Keratinocyte (primary cell): ENCODE measurements around the gene ADIG. TPM values are rescaled to one million over a fixed set of nuclear protein-coding genes. Genes with fewer than 3 reads are reported as not detected.

Source experiments
- DNase-seq: peaks from one replicate; pipeline ENCODE4 v3.0.0-alpha.2; 2011; ENCODE audit warnings: low read depth, missing footprints, low spot score
- FAIRE-seq: peaks from 2 replicates; lab custom pipeline; 2011; peaks lifted over from hg19 to GRCh38; lab: Jason Lieb, UNC
- H2AFZ ChIP-seq: 2 replicates; pipeline ENCODE4 v1.6.0; 2012; ENCODE audit warnings: low read length, control low read depth, inconsistent platforms; ENCODE audit not compliant: control insufficient read depth
- H3K27ac ChIP-seq: 2 replicates; pipeline ENCODE4 v1.5.1; 2011; ENCODE audit warnings: low read length; ENCODE audit not compliant: control insufficient read depth, insufficient read depth
- H3K27me3 ChIP-seq: 3 replicates; pipeline ENCODE4 v1.6.0; 2011; ENCODE audit warnings: low read length; ENCODE audit not compliant: control insufficient read depth, insufficient read depth; ENCODE audit errors: extremely low read depth
- H3K36me3 ChIP-seq, 2 experiments: 2 replicates in 1 of 2; 3 replicates in 1 of 2; pipeline ENCODE4 v1.5.1; 2011; ENCODE audit warnings: low read length in 2 of 2, mild to moderate bottlenecking in 1 of 2; ENCODE audit not compliant: control insufficient read depth in 2 of 2, insufficient read depth in 2 of 2; ENCODE audit errors: extremely low read depth in 1 of 2
- H3K4me1 ChIP-seq: 3 replicates; pipeline ENCODE4 v1.5.1; 2011; ENCODE audit warnings: low read length; ENCODE audit not compliant: control insufficient read depth, insufficient read depth; ENCODE audit errors: extremely low read depth
- H3K4me2 ChIP-seq: 3 replicates; pipeline ENCODE4 v1.6.0; 2011; ENCODE audit warnings: low read depth, low read length; ENCODE audit not compliant: control insufficient read depth, insufficient read depth; ENCODE audit errors: extremely low read depth
- H3K4me3 ChIP-seq, 3 experiments: fragments of 200-600 bp in 1 of 3; sonication (generic) in 1 of 3; 2 replicates in 2 of 3; 3 replicates in 1 of 3; pipeline ENCODE4 v1.5.1; 2011 to 2016; ENCODE audit warnings: low read length in 3 of 3, mild to moderate bottlenecking in 3 of 3, control low read depth in 2 of 3, inconsistent platforms in 1 of 3, low read depth in 1 of 3, mixed read lengths in 1 of 3, mixed run types in 1 of 3, moderate library complexity in 1 of 3; ENCODE audit not compliant: control insufficient read depth in 2 of 3, insufficient read depth in 2 of 3; ENCODE audit errors: extremely low read depth in 1 of 3
- H3K79me2 ChIP-seq: 2 replicates; pipeline ENCODE4 v1.6.0; 2012; ENCODE audit warnings: low read length; ENCODE audit not compliant: control insufficient read depth, insufficient read depth
- H3K9ac ChIP-seq: 3 replicates; pipeline ENCODE4 v1.6.0; 2011; ENCODE audit warnings: low read length; ENCODE audit not compliant: control insufficient read depth, insufficient read depth; ENCODE audit errors: extremely low read depth
- H3K9me1 ChIP-seq: 3 replicates; pipeline ENCODE4 v1.6.0; 2011; ENCODE audit warnings: low read length; ENCODE audit not compliant: control insufficient read depth, insufficient read depth; ENCODE audit errors: extremely low read depth
- H3K9me3 ChIP-seq: 2 replicates; pipeline ENCODE4 v1.5.1; 2012; ENCODE audit warnings: low read depth, low read length; ENCODE audit not compliant: control insufficient read depth
- H4K20me1 ChIP-seq: 3 replicates; pipeline ENCODE4 v1.6.0; 2011; ENCODE audit warnings: low read length; ENCODE audit not compliant: control insufficient read depth, insufficient read depth; ENCODE audit errors: extremely low read depth
- EZH2 ChIP-seq: IDR thresholded peaks from one replicate; pipeline ENCODE4 v1.6.1; 2012; ENCODE audit warnings: inconsistent platforms, mild to moderate bottlenecking, low read length, moderate library complexity
- dilution Hi-C: fragments of 300-500 bp; cut with MboI; formaldehyde crosslinking; loops from one replicate; pipeline ENCODE4 v1.7.0; 2020; ENCODE audit warnings: low sequenced_read_pairs; ENCODE audit not compliant: extremely low pct_ligation_motif_present
- polyA plus RNA-seq, 5 experiments: library from polyadenylated mRNA; depleted of rRNA in 3 of 5; stranded (reverse) in 3 of 5; stranded (forward) in 1 of 5; unstranded in 1 of 5; fragments of >200 nt; gene quantifications; 1 replicate in 1 of 5; 2 replicates in 3 of 5; 3 replicates in 1 of 5; pipeline versions ENCODE4 v1.2.1 to v1.2.3, GENCODE V29; 2011 to 2012; ENCODE audit warnings: missing spikeins in 2 of 5, low read depth in 1 of 5, low replicate concordance in 1 of 5
- TF ChIP-seq, protein P1 (sequence below), 3 experiments: IDR thresholded peaks in 1 of 3; conservative IDR thresholded peaks in 1 of 3; optimal IDR thresholded peaks in 1 of 3; 2 replicates in 2 of 3; 3 replicates in 1 of 3; pipeline versions ENCODE3 to v1.5.1; 2011; ENCODE audit warnings: low read length in 3 of 3, mild to moderate bottlenecking in 3 of 3, moderate library complexity in 2 of 3, control low read depth in 1 of 3, inconsistent platforms in 1 of 3; ENCODE audit not compliant: insufficient read depth in 2 of 3; ENCODE audit errors: extremely low read depth in 1 of 3

Gene ADIG
- polyA plus RNA-seq, 1 donor (not counting 4 experiments of a cell fraction or from before 2014, with no cell fraction given): not detected

DNA sequence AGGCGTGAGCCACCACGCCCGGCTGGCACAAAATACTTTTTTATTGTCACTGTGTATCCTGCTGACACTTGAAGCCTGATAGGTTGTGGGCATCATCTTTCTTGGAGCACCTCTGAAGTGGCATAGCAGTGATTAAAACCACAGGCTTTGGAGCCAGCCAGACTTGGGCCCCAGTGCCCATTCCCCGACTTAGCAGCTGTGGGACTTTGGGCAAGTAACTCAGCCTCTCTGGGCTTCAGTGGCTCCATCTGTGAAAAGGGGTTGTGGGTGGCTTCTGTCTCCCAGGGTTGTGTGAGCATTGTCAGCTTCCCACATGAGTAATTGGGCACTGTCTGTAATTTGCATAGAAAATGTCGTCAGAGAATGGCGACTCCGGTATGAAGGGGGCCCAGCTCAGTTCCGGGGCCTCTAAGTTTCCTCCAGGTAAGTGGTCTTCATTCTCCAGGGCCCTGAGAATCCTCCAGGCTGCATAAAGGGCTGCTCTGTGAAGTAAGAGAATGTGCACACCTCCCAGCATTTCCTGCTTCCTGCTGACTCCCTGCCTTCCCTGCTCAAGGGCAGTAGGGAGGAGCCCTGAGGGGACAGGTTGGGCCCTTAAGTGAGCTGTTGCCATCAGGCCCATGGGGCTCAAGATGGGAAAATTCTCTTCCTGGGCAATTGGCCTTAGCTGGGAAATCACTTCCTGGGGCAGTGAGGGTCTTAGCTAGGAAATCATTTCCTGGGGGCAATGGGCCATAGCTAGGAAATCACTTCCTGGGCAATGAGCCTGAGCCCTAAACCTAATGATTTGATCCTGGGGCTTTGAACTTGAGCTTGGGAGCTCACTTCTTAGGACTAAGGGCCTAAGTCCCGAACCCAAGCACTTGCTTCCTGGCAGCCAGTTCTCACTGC is 47.8 kb downstream of the ADIG start:
- H3K36me3 ChIP-seq: no peaks in the 10 kb centered on the region
- no peaks in the 10 kb centered on the region for H3K79me2 ChIP-seq
- no peaks in the 10 kb centered on the region for H4K20me1 ChIP-seq
- no peak overlapping the region for H3K27ac ChIP-seq
- no peaks in the 10 kb centered on the region for H3K9me1 ChIP-seq
- no peak for FAIRE-seq
- DNase-seq: no peak
- H3K4me3 ChIP-seq: no peak overlapping the region
- no peak overlapping the region for H2AFZ ChIP-seq
- no peaks in the 10 kb centered on the region for H3K27me3 ChIP-seq
- dilution Hi-C loops: no loop called here
- H3K9me3 ChIP-seq: no peaks in the 10 kb centered on the region
- H3K4me1 ChIP-seq: no peaks in the 10 kb centered on the region
- TF ChIP-seq, protein P1, sequence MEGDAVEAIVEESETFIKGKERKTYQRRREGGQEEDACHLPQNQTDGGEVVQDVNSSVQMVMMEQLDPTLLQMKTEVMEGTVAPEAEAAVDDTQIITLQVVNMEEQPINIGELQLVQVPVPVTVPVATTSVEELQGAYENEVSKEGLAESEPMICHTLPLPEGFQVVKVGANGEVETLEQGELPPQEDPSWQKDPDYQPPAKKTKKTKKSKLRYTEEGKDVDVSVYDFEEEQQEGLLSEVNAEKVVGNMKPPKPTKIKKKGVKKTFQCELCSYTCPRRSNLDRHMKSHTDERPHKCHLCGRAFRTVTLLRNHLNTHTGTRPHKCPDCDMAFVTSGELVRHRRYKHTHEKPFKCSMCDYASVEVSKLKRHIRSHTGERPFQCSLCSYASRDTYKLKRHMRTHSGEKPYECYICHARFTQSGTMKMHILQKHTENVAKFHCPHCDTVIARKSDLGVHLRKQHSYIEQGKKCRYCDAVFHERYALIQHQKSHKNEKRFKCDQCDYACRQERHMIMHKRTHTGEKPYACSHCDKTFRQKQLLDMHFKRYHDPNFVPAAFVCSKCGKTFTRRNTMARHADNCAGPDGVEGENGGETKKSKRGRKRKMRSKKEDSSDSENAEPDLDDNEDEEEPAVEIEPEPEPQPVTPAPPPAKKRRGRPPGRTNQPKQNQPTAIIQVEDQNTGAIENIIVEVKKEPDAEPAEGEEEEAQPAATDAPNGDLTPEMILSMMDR (optimal IDR thresholded peaks at IDR 0.05 in 1 of 3, IDR thresholded peaks at IDR 0.05 in 1 of 3, conservative IDR thresholded peaks at IDR 0.05 in 1 of 3; ENCODE audit: extremely low read depth in 1 of 3, insufficient read depth in 2 of 3, low read length in 3 of 3): no peak
- TF ChIP-seq EZH2: no peak
- no peak overlapping the region for H3K4me2 ChIP-seq
- no peak overlapping the region for H3K9ac ChIP-seq

- Histone ChIP-seq H3K27me3 (no peaks in the 10 kb centered on the region), H3K9me3 (no peaks in the 10 kb centered on the region), H3K4me1 (no peaks in the 10 kb centered on the region), H4K20me1 (no peaks in the 10 kb centered on the region), H3K79me2 (no peaks in the 10 kb centered on the region), H3K9me1 (no peaks in the 10 kb centered on the region), H2AFZ (no peak overlapping the region), H3K27ac (no peak overlapping the region), H3K4me2 (no peak overlapping the region), H3K36me3 (no peaks in the 10 kb centered on the region), H3K9ac (no peak overlapping the region), H3K4me3 (no peak overlapping the region)
- dilution Hi-C loops: no loop called here
- FAIRE-seq (no peak), DNase-seq (no peak)
- no peak for TF ChIP-seq EZH2
- TF ChIP-seq, protein P1 (optimal IDR thresholded peaks at IDR 0.05 in 1 of 3, IDR thresholded peaks at IDR 0.05 in 1 of 3, conservative IDR thresholded peaks at IDR 0.05 in 1 of 3; ENCODE audit: extremely low read depth in 1 of 3, insufficient read depth in 2 of 3, low read length in 3 of 3): no peak
These were observed 49.0 kb downstream of the ADIG start for GRCh38 chr20:38629979-38630378.
